Activated CD8-positive, alpha-beta T cell treated with anti-CD3 and anti-CD28 coated beads for 36 hours (primary cell): ENCODE results near the gene CD36. TPM values are rescaled to one million over a fixed set of nuclear protein-coding genes. Genes with fewer than 3 reads are reported as not detected.

ENCODE experiments used
- ATAC-seq: fragments of 200-7000 bp; cut with Tn5 transposase; one replicate; pipeline ENCODE4 v1.10.0; 2021; ENCODE audit warnings: mild to moderate bottlenecking, moderate library complexity
- CTCF ChIA-PET: fragments of 350-600 bp; sonication (Branson Sonifier 250); formaldehyde crosslinking; loops from one replicate; lab custom pipeline; 2021; ENCODE audit warnings: antibody characterized with exemption; lab: Charles Lee
- POLR2A ChIA-PET: fragments of 350-600 bp; sonication (Branson Sonifier 250); formaldehyde crosslinking; loops from one replicate; lab custom pipeline; 2021; ENCODE audit warnings: antibody characterized with exemption; lab: Charles Lee
- DNase-seq: peaks from one replicate; pipeline ENCODE4 v3.0.0-alpha.2; 2020
- H3K27ac Mint-ChIP-seq: one replicate; pipeline ENCODE4 v1.8.0; 2021; ENCODE audit warnings: mild to moderate bottlenecking, mixed read lengths
- H3K27me3 Mint-ChIP-seq: one replicate; pipeline ENCODE4 v1.8.0; 2021; ENCODE audit warnings: mixed read lengths
- H3K36me3 Mint-ChIP-seq: one replicate; pipeline ENCODE4 v1.8.0; 2021; ENCODE audit warnings: low read depth, mixed read lengths
- H3K4me1 Mint-ChIP-seq: one replicate; pipeline ENCODE4 v1.8.0; 2021; ENCODE audit warnings: low read depth, mixed read lengths
- H3K4me3 Mint-ChIP-seq: one replicate; pipeline ENCODE4 v1.8.0; 2021; ENCODE audit warnings: mild to moderate bottlenecking, moderate library complexity, mixed read lengths
- H3K9me3 Mint-ChIP-seq: one replicate; pipeline ENCODE4 v1.8.0; 2021; ENCODE audit warnings: mixed read lengths
- intact Hi-C: fragments of 100-400 bp; cut with micrococcal nuclease; formaldehyde crosslinking; loops from one replicate; pipeline ENCODE4 v1.10.0; 2022
- total RNA-seq, 2 experiments: library from RNA; stranded (reverse); gene quantifications; one replicate each; pipeline ENCODE4 v1.2.3, GENCODE V29; 2021
- TF ChIP-seq, protein P1 (sequence below): fragments of 200-600 bp; IDR thresholded peaks from one replicate; pipeline ENCODE4 v1.8.0; 2022; ENCODE audit warnings: antibody characterized with exemption, mild to moderate bottlenecking

CD36 gene
- total RNA-seq, 2 experiments from 2014 or later, result not detected

DNA sequence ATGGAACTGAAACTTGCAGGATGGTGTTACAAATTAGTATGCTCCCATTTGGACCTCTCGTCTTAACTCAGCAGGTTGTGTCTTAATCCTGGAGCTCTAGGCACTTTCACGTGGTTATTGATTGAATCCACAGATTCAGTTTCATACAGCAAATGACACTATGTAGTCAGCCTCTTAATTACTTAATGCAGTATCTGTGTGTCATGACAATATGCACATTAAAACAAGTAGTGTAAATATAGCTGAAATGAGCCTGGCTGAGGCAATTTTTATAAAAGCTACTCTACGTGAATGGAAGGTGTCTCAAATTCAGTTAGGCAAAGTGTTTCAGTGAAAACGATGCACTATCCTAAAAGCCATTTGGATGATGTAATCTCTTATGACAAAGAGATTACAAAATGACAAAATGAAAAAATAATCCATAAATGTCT is 86.8 kb downstream of the CD36 start:
- ChIA-PET POLR2A (no interaction called here), CTCF (no interaction called here)
- H3K27me3 Mint-ChIP-seq, result no peaks in the 10 kb centered on the region
- H3K36me3 Mint-ChIP-seq, result no peaks in the 10 kb centered on the region
- no peak overlapping the region for H3K27ac Mint-ChIP-seq
- no peaks in the 10 kb centered on the region for H3K9me3 Mint-ChIP-seq
- H3K4me3 Mint-ChIP-seq, result no peak overlapping the region
- TF ChIP-seq, protein P1, sequence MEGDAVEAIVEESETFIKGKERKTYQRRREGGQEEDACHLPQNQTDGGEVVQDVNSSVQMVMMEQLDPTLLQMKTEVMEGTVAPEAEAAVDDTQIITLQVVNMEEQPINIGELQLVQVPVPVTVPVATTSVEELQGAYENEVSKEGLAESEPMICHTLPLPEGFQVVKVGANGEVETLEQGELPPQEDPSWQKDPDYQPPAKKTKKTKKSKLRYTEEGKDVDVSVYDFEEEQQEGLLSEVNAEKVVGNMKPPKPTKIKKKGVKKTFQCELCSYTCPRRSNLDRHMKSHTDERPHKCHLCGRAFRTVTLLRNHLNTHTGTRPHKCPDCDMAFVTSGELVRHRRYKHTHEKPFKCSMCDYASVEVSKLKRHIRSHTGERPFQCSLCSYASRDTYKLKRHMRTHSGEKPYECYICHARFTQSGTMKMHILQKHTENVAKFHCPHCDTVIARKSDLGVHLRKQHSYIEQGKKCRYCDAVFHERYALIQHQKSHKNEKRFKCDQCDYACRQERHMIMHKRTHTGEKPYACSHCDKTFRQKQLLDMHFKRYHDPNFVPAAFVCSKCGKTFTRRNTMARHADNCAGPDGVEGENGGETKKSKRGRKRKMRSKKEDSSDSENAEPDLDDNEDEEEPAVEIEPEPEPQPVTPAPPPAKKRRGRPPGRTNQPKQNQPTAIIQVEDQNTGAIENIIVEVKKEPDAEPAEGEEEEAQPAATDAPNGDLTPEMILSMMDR, result no peak
- DNase-seq, result no peak
- no peaks in the 10 kb centered on the region for H3K4me1 Mint-ChIP-seq
- ATAC-seq, result no peak
- intact Hi-C loops, result no loop called here

Other genes starting within 250 kb of the CD36 start
- not detected for gene GNAT3, start 126.6 kb upstream of the CD36 start, total RNA-seq